ENCODE measurements around the gene SND1.

Gene SND1

GRCh38 chr7:127752829-127753228 is 100.8 kb downstream of the SND1 start:
- H3K27ac ChIP-seq (replicated peaks), result no peak overlapping the region
- no peak for DNase-seq (ENCODE audit: low read depth in 1 of 2, low spot score in 1 of 2)

GRCh38 chr7:127754457-127754856 is 102.5 kb downstream of the SND1 start:
- TF ChIP-seq GABPA (IDR thresholded peaks at IDR 0.05; ENCODE audit: low read depth), result no peak
- no peak for TF ChIP-seq CTCF (IDR thresholded peaks at IDR 0.05; ENCODE audit: insufficient read depth, low read length)
- no peak for TF ChIP-seq SPI1 (IDR thresholded peaks at IDR 0.05; ENCODE audit: borderline replicate concordance, low read depth)
- TF ChIP-seq REST (IDR thresholded peaks at IDR 0.05; ENCODE audit: insufficient replicate concordance, low read depth), result no peak
- no peak for TF ChIP-seq POLR2AphosphoS5 (IDR thresholded peaks at IDR 0.05; ENCODE audit: low read depth)
- H3K27ac ChIP-seq (replicated peaks), result no peak overlapping the region
- DNase-seq (ENCODE audit: low read depth in 1 of 2, low spot score in 1 of 2), result no peak
- H3K27me3 ChIP-seq (ENCODE audit: insufficient read depth, poor library complexity, severe bottlenecking), result no peaks in the 10 kb centered on the region
- no peak overlapping the region for H3K4me3 ChIP-seq (replicated peaks; ENCODE audit: insufficient read depth, low read length)

More at GRCh38 chr7:127752829-127753228, 100.8 kb downstream of the SND1 start:
- TF ChIP-seq SPI1 (IDR thresholded peaks at IDR 0.05; ENCODE audit: borderline replicate concordance, low read depth), result no peak
- TF ChIP-seq REST (IDR thresholded peaks at IDR 0.05; ENCODE audit: insufficient replicate concordance, low read depth), result no peak
- no peak for TF ChIP-seq CTCF (IDR thresholded peaks at IDR 0.05; ENCODE audit: insufficient read depth, low read length)
- no peak for TF ChIP-seq GABPA (IDR thresholded peaks at IDR 0.05; ENCODE audit: low read depth)
- TF ChIP-seq POLR2AphosphoS5 (IDR thresholded peaks at IDR 0.05; ENCODE audit: low read depth), result no peak
- no peak overlapping the region for H3K4me3 ChIP-seq (replicated peaks; ENCODE audit: insufficient read depth, low read length)
- H3K27me3 ChIP-seq (ENCODE audit: insufficient read depth, poor library complexity, severe bottlenecking), result no peaks in the 10 kb centered on the region

GRCh38 chr7:127755521-127755920 is 103.5 kb downstream of the SND1 start:
- H3K27me3 ChIP-seq (ENCODE audit: insufficient read depth, poor library complexity, severe bottlenecking), result no peaks in the 10 kb centered on the region
- no peak overlapping the region for H3K27ac ChIP-seq (replicated peaks)
- no peak overlapping the region for H3K4me3 ChIP-seq (replicated peaks; ENCODE audit: insufficient read depth, low read length)
- no peak for TF ChIP-seq CTCF (IDR thresholded peaks at IDR 0.05; ENCODE audit: insufficient read depth, low read length)
- TF ChIP-seq REST (IDR thresholded peaks at IDR 0.05; ENCODE audit: insufficient replicate concordance, low read depth), result no peak
- no peak for TF ChIP-seq SPI1 (IDR thresholded peaks at IDR 0.05; ENCODE audit: borderline replicate concordance, low read depth)
- TF ChIP-seq POLR2AphosphoS5 (IDR thresholded peaks at IDR 0.05; ENCODE audit: low read depth), result no peak
- TF ChIP-seq GABPA (IDR thresholded peaks at IDR 0.05; ENCODE audit: low read depth), result no peak
- no peak for DNase-seq (ENCODE audit: low read depth in 1 of 2, low spot score in 1 of 2)

Measured in HL-60 (cell line).